ENCODE data around the gene HP.

Gene HP

DNA sequence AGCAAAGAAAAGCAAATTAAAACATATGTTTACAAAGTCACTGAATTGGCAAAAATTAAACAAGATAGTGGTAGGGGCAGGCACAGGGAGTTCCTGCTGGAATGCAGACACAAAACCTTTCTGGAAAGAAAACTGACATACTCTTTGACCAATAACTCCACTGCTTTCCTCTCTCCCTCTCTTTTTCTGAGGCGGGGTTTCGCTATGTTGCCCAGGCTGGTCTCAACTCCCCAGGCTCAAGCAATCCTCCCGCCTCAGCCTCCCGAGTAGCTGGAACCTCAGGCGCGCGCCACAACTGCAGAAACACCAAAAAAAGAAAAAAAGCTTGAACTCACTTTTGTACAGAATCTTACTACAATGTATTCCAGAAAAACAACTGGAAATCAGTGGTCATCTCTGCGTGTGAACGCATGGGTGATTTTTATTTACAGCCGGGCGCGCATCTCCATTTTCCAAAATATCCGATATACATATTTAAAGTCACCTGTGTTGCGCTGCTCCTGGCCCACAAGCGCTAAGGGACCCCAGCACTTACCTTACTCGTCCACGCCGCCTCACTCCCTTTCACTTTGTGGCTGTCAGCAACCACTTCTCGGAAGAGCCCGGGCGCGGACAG lies 38.6 kb downstream of the HP start:
- DNase-seq: peak; percentile 53

DNA sequence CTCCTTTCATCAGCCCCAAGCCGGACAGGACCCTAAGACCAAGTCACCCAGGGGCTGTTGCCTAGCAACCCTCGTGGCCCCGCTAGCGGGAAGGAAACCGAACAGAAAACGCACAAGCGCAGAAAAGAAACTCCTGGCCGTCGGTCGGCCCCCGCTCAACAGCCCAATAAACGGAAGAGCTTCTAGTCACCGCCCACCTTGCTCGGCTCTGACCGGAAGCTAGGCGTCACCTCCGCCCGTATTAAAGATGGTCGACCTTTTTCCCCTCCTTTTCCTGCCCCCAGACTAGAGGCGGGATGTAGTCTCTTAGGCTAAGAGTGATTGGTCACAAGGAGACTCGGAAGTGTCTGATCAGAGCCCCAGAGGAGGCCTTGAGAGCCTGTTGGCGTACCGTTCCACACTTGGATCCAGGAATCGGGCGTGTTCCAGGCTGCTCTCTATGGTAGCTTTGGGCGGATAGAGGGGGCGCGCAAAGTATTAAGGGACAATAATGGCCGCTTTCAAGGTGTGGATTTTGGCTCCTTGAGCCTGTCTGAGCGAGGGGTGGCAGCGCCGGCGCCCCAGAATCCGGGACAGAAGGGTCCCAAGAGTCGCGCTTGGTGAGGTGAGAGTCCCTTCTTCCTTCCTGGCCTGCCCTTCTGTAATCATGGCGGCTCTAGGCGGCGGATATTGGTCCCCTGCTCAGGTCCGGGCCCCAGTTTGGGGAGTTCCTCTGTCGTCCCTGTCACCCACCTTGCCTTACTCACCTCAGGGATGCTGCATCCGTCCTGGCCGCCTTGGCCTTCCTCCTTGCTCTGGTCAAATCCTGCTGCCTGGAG lies 39.4 kb downstream of the HP start, which contains the start of the genes DHX38 and TXNL4B:
Gene DHX38, plus strand, starts transcription at position 400 of the 818 bp plus-strand sequence. CDS start 2,311 bp downstream, outside the sequence.
Gene TXNL4B, minus strand, starts transcription at position 173 of the 818 bp plus-strand sequence. CDS start 2,871 bp downstream, outside the sequence.
- peak; percentile 99 for DNase-seq

DNA sequence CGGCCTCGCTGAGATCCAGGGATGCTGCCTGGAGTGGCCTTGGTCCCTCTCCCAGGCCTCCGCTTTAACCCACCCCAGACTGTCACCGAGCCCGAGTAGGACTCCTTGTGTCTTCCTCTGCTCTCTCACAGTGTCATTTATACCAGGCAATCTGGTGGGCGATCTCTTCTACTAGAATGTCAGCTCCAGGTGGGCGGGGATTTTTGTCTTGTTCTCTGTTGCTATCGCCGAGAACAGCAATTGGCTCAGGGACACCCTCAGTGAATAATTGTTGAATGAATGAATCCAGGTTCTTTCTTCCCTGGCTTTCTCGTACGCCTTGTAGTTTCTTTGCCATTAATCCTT lies 39.9 kb downstream of the HP start:
- DNase-seq: no peak

DNA sequence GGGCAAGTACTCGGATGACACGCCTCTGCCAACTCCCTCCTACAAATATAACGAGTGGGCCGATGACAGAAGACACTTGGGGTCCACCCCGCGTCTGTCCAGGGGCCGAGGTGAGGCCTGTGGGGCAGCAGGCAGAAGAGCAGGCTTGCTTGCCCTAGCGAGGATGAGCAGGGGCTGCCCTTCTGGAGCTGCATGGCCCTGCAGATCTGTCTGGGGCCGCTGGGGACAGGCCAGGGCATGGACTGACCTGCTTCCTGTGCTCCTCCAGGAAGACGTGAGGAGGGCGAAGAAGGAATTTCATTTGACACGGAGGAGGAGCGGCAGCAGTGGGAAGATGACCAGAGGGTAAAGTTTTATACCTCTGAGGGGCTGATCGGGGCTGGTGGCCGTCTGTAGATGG lies 44.6 kb downstream of the HP start:
- DNase-seq: no peak

DNA sequence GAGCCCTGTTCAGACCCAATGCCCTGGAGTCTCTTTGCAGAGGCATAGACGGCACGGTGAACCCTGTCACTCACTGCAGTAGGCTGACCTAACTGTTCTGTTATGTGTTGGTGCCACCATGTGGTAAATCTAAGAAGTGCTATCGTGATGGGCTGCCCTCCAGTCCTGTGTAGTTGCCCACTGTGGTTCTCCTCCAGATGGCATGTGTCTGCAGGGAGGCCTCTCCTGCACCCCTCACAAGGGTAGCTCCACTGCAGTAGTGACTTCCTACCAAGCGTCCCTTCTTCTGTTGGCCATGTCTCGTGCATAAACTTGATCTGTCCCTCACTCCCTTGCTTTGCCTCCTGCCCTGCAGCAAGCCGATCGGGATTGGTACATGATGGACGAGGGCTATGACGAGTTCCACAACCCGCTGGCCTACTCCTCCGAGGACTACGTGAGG lies 45.1 kb downstream of the HP start:
- DNase-seq: peak; percentile 37

DNA sequence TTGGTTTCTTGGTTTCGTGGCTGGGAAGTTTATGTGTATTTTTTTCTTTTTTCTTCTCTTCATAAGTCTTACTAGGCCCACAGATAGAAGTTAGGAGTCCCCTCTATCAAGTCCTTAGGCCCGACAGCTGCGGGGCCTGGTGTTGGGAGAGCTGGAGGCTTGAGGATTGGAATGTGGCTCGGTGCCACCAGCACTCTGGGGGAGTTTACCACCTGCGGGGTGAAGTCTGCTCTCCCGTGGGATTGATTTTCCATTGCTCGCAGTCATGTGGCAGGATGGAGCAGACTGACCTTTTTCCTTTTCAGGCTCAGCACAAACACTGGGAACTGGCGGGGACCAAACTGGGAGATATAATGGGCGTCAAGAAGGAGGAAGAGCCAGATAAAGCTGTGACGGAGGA lies 46.9 kb downstream of the HP start:
- DNase-seq: no peak

DNA sequence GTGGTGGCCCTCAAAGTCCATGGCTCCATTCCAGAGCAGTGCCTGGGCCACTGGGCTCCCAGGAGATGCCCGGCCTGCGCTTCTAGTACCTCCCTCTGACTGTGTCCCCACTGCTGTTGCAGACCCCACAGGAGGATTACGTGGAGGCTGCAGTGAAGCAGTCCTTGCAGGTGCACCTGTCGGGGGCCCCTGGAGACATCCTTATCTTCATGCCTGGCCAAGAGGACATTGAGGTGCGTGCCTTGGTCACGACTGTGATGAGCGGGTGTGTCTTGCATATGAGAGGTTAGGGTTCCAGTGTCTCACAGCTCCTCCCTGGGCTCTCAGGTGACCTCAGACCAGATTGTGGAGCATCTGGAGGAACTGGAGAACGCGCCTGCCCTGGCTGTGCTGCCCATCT lies 50.6 kb downstream of the HP start:
- no peak for DNase-seq

DNA sequence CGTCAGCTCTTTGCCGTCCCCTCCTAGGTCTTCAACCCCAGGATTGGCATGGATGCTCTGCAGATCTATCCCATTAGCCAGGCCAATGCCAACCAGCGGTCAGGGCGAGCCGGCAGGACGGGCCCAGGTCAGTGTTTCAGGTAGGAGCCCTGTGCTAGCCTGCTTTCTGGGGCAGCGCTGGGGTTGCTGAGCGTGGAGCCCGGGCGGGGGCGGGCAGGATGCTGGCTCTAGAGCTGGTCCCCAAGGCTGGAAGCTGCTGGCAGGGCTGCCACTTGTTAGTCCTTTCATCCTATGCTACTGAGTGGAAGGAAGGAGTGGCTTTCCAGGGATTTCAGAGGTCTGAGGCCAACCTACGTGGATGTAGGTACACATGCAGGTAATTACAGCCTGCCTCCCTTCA lies 51.7 kb downstream of the HP start:
- DNase-seq: no peak

DNA sequence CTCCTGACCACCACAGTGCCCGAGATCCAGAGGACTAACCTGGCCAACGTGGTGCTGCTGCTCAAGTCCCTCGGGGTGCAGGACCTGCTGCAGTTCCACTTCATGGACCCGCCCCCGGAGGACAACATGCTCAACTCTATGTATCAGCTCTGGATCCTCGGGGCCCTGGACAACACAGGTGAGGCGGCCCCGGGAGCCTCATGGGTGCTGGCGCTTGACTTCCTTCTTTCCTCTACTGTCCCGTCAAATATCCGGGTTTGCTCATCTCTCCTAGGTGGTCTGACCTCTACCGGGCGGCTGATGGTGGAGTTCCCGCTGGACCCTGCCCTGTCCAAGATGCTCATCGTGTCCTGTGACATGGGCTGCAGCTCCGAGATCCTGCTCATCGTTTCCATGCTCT lies 53.1 kb downstream of the HP start:
- no peak for DNase-seq

DNA sequence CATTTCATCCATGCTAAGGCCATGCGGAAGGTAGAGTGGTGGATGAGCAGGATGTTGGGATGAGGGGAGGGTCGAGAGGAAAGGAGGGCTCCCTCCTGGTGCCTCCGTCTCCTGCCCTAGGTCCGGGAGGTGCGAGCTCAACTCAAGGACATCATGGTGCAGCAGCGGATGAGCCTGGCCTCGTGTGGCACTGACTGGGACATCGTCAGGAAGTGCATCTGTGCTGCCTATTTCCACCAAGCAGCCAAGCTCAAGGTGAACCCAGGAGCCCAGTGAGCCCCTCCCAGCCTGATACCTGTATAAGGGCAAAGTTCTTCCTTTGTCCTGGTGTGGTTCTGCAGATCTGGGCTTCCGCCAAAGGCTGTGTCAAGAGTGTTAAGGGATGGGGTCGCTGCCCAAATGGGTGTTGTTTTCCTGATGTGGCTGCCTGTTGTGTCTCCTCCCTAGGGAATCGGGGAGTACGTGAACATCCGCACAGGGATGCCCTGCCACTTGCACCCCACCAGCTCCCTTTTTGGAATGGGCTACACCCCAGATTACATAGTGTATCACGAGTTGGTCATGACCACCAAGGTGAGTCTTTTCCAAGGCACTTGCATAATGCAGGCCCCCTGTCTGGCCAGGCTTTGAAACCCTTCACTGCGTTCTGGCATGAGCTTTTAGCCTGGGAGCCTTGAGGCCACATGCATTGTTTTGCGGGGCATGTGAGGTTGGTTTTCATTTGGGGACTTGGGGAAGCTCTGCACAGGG lies 54.2 kb downstream of the HP start:
- no peak for DNase-seq

DNA sequence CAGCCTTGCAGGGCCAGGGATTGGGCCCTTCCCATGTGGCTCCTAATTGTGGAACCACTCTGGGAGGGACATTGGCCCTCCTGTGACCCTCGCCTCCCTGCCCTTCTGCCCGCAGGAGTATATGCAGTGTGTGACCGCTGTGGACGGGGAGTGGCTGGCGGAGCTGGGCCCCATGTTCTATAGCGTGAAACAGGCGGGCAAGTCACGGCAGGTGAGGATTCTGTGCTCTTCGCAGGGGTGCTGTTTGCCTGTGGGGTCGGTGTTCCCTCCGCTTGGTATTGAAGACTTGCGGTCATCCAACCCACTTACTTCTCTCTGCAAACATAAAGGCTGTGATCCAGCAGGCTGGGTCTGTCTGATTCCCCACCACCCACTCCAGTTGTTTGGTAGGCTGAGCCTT lies 55.0 kb downstream of the HP start:
- DNase-seq: no peak

DNA sequence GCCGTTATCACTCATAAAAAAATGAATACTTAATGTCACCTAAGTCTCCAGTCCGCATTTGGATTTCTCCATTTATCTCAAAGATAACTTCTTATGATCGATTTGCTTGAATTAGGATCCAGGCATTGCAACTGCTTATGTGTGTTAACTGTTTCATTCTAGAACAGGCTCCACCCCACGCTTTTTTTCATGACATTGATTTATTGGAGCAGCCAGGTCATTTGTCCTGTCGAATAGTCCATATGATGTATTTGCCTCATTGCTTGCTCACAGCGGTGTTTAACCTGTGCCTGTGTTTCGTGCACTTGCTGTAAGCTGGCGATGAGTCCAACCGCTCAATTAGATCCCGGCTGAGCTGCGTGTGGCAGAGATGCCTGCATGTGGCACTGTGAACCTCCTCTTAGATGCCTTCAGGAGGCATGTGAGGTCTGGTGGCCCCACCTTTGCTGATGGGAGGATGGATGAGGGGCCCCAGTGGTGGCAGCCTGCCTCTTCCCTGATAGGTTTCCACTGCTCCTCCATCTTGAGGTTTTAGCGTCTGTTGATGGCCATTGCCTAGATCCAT lies 55.7 kb downstream of the HP start:
- DNase-seq: no peak
